ENCODE results near the gene BCL2L11. TPM values are rescaled to one million over a fixed set of nuclear protein-coding genes. Genes with fewer than 3 reads are reported as not detected.

BCL2L11 gene
- 6.8 to 12.2 TPM (median 10.5 TPM) in 5 replicates for total RNA-seq (2022; extraction: Qiagen RNA extraction; ENCODE audit: low read depth)

GRCh38 chr2:111120253-111121027, at the start of gene BCL2L11:
Gene BCL2L11 (plus strand): TSS chr2:111120914. CDS start chr2:111123746, 2,832 bp downstream.

